Measurements from ENCODE around the gene CNTNAP2. TPM values are rescaled to one million over a fixed set of nuclear protein-coding genes. Genes with fewer than 3 reads are reported as not detected.
A peak's percentile ranks its signal among the peaks of the same experiment; 100 is the strongest.

CNTNAP2 gene
- total RNA-seq, 6 experiments from 2014 or later: 0.07 to 0.13 (median 0.12) TPM; not detected in 3

DNA sequence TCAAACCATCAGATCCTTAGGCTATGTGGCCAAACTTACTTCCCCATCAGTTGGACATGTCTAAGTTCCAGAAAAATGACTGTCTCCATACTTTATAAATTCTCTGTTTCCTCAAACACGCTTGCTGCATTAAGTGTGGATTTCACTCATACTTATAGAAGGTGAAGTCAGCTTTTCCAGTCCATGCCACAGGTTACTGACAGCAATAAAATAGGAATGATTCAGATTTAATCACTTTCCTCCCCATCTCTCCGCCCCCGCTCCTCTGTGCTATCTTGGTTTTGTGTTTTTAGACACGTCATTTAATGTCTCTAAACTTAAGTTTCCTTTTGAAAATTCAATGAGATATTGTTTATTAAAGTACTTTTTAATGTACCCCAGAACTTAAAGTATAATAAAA is 1376.0 kb downstream of the CNTNAP2 start:
- H3K27ac Mint-ChIP-seq: peak overlapping the region; percentile 72; the same call in 1 of the 2 replicates

DNA sequence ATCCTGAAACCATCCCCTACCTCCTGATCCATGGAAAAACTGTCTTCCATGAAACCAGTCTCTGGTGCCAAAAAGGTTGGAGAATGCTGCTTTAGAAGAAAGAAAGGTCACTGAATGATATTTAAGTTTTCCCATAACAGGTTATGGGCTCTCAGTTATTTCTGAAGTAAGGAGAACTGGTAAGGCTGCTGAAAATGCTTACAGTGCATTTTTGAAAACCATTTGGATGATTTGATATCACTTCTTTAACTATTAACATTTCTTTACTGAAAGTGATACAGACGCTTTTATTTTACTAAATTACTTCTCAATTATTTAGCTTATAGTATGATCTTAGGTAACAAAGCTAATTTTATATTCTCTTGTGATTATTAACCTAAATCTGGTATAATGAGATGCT is 1379.6 kb downstream of the CNTNAP2 start:
- H3K4me1 Mint-ChIP-seq (ENCODE audit: low read depth): peaks cover 45% of the 10 kb centered on the region; the same call in 1 of the 2 replicates
- TF ChIP-seq, protein P1, sequence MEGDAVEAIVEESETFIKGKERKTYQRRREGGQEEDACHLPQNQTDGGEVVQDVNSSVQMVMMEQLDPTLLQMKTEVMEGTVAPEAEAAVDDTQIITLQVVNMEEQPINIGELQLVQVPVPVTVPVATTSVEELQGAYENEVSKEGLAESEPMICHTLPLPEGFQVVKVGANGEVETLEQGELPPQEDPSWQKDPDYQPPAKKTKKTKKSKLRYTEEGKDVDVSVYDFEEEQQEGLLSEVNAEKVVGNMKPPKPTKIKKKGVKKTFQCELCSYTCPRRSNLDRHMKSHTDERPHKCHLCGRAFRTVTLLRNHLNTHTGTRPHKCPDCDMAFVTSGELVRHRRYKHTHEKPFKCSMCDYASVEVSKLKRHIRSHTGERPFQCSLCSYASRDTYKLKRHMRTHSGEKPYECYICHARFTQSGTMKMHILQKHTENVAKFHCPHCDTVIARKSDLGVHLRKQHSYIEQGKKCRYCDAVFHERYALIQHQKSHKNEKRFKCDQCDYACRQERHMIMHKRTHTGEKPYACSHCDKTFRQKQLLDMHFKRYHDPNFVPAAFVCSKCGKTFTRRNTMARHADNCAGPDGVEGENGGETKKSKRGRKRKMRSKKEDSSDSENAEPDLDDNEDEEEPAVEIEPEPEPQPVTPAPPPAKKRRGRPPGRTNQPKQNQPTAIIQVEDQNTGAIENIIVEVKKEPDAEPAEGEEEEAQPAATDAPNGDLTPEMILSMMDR (IDR thresholded peaks at IDR 0.05): no peak
- H3K9me3 Mint-ChIP-seq: peaks cover 38% of the 10 kb centered on the region
- DNase-seq: no peak
- H3K36me3 Mint-ChIP-seq (ENCODE audit: low read depth): peaks cover 15% of the 10 kb centered on the region; the same call in 1 of the 2 replicates
- H3K4me3 Mint-ChIP-seq: no peak overlapping the region
- H3K27me3 Mint-ChIP-seq (ENCODE audit: insufficient read depth): no peaks in the 10 kb centered on the region
- H3K27ac Mint-ChIP-seq: no peak overlapping the region

More for the DNA sequence above, 1376.0 kb downstream of the CNTNAP2 start:
- TF ChIP-seq, protein P1 (IDR thresholded peaks at IDR 0.05): no peak
- Mint-ChIP-seq H3K4me3 (no peak overlapping the region), H3K36me3 (ENCODE audit: low read depth) (peaks cover 6% of the 10 kb centered on the region; the same call in 1 of the 2 replicates), H3K9me3 (peaks cover 29% of the 10 kb centered on the region), H3K27me3 (ENCODE audit: insufficient read depth) (no peaks in the 10 kb centered on the region), H3K4me1 (ENCODE audit: low read depth) (peaks cover 44% of the 10 kb centered on the region; the same call in 1 of the 2 replicates)
- DNase-seq: no peak

DNA sequence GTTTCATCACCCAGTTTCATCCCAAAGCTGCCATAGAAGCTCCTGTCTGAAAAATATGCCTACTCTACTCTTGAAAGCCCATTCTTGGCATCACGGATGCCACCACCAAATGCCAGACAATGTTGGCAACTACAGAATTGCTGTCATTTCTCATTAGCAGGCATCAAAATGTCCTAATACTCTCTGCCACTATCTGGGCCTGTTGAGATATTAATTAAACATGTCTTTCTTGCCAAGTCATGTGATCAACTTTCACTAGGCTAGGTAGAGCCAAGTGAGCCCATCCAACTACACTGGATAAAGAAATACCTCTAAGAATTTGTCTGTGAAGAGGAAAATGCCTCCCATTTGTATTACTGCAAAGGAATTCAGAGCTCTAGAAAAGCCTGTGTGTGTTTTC is 1380.6 kb downstream of the CNTNAP2 start:
- DNase-seq: no peak
- Mint-ChIP-seq H3K27ac (no peak overlapping the region; the same call in 1 of the 2 replicates), H3K27me3 (ENCODE audit: insufficient read depth) (no peaks in the 10 kb centered on the region), H3K36me3 (ENCODE audit: low read depth) (peaks cover 23% of the 10 kb centered on the region; the same call in 1 of the 2 replicates), H3K4me1 (ENCODE audit: low read depth) (peaks cover 36% of the 10 kb centered on the region; the same call in 1 of the 2 replicates), H3K4me3 (no peak overlapping the region; the same call in 1 of the 2 replicates), H3K9me3 (peaks cover 40% of the 10 kb centered on the region)
- TF ChIP-seq, protein P1 (IDR thresholded peaks at IDR 0.05): no peak

DNA sequence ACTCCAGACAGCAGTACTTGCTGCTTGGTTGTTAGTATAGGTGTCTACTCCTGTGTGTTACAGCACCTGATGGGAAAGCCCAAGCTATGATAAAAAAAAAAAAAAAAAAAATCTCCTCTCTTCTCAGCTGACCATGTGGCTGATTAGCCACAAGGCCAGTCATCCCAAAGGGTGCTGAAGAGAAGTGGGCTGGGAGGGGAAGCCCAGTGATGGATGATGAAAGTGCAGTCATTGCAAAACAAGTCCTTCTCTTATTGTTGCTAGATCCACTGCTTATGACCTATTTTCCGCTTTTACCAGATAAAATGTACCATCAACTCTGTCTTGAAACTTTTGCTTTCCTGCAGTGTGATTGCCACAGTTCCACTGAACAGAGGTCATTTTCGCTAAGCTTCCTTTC is 1381.5 kb downstream of the CNTNAP2 start:
- Mint-ChIP-seq H3K27me3 (ENCODE audit: insufficient read depth) (no peaks in the 10 kb centered on the region), H3K4me3 (peak overlapping the region; percentile 39; the same call in 1 of the 2 replicates), H3K27ac (peak overlapping the region; percentile 40; the same call in 1 of the 2 replicates), H3K9me3 (peaks cover 40% of the 10 kb centered on the region), H3K36me3 (ENCODE audit: low read depth) (peaks cover 23% of the 10 kb centered on the region; the same call in 1 of the 2 replicates), H3K4me1 (ENCODE audit: low read depth) (peaks cover 30% of the 10 kb centered on the region; the same call in 1 of the 2 replicates)
- TF ChIP-seq, protein P1 (IDR thresholded peaks at IDR 0.05): no peak
- no peak for DNase-seq

DNA sequence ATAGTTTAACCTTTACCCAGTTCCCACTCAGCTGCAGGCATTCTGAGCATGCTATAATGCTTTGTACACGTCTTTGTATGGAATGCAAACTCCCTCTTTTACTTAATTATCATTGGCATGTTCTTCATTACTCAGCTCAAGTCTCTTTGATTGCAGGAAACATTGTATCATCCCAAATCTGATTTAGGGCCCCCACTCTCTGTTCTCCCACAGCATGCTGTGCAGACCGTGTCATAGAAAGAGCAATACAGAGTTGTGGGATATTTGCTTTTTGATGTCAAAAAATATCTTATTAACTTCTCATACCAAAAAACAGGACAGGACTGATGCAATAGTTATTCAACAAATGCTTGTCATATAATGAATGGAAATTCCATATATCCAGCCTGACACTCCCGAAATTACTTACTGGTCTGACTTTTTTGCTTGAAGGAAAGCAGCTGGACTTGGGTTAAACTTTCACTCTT is 1392.5 kb downstream of the CNTNAP2 start:
- no peaks in the 10 kb centered on the region for H3K27me3 Mint-ChIP-seq (ENCODE audit: insufficient read depth)
- peak overlapping the region; percentile 1; the same call in 1 of the 2 replicates for H3K4me3 Mint-ChIP-seq
- TF ChIP-seq, protein P1 (IDR thresholded peaks at IDR 0.05): no peak
- peaks cover 7% of the 10 kb centered on the region; the same call in 1 of the 2 replicates for H3K9me3 Mint-ChIP-seq
- DNase-seq: no peak
- peaks cover 53% of the 10 kb centered on the region; the same call in 1 of the 2 replicates for H3K4me1 Mint-ChIP-seq (ENCODE audit: low read depth)
- no peaks in the 10 kb centered on the region; the same call in 1 of the 2 replicates for H3K36me3 Mint-ChIP-seq (ENCODE audit: low read depth)
- peak overlapping the region; percentile 83 for H3K27ac Mint-ChIP-seq

Measured in HFFc6 (cell line).